ENCODE measurements around the gene ZFYVE27. TPM values are rescaled to one million over a fixed set of nuclear protein-coding genes. Genes with fewer than 3 reads are reported as not detected.
A peak's percentile ranks its signal among the peaks of the same experiment; 100 is the strongest.

The ZFYVE27 gene
- 13.7 and 28.6 TPM in 2 replicates for total RNA-seq (ENCODE audit: low replicate concordance)

GRCh38 chr10:97736902-97737769 is at the start of gene ZFYVE27:
Gene ZFYVE27 (plus strand): TSS chr10:97737128. CDS start chr10:97738478, 1,350 bp downstream.
- H3K9me3 ChIP-seq (ENCODE audit: low read depth), result no peaks in the 10 kb centered on the region
- Mint-ChIP-seq H3K4me3 (peak within 1 kb of the TSS; percentile 95), H3K27me3 (ENCODE audit: insufficient read depth, low read depth) (peaks cover 8% of the 10 kb centered on the region), H3K4me1 (peaks cover 38% of the 10 kb centered on the region), H3K9me3 (peaks cover 2% of the 10 kb centered on the region), H3K27ac (peak within 1 kb of the TSS; percentile 72), H3K36me3 (peaks cover 3% of the 10 kb centered on the region)
- H3K36me3 ChIP-seq, result no peaks in the 10 kb centered on the region
- no peak within 1 kb of the TSS for H3K27ac ChIP-seq
- TF ChIP-seq EZH2phosphoT487 (IDR thresholded peaks at IDR 0.05) (peak; percentile 29), EZH2 (IDR thresholded peaks at IDR 0.05) (no peak)
- peaks cover 28% of the 10 kb centered on the region for H3K79me2 ChIP-seq (ENCODE audit: low read depth)
- peaks cover 3% of the 10 kb centered on the region for H3K4me1 ChIP-seq
- peak; percentile 96 for DNase-seq (ENCODE audit: low spot score)
- H3F3A ChIP-seq (ENCODE audit: low read depth), result no peaks in the 10 kb centered on the region
- peak within 1 kb of the TSS; percentile 96 for H3K4me2 ChIP-seq
- peak within 1 kb of the TSS; percentile 88 for H3K4me3 ChIP-seq
- peak within 1 kb of the TSS; percentile 71 for H3K9ac ChIP-seq
- peaks cover 27% of the 10 kb centered on the region for H4K20me1 ChIP-seq (ENCODE audit: low read depth)
- peak within 1 kb of the TSS; percentile 89 for H2AFZ ChIP-seq (replicated peaks)
- peaks cover 33% of the 10 kb centered on the region for H3K27me3 ChIP-seq

GRCh38 chr10:97687785-97688781 is 48.8 kb upstream of the ZFYVE27 start:
- Mint-ChIP-seq H3K27ac (peak overlapping the region; percentile 43), H3K27me3 (ENCODE audit: insufficient read depth, low read depth) (peaks cover 9% of the 10 kb centered on the region), H3K4me1 (peaks cover 11% of the 10 kb centered on the region), H3K4me3 (peak overlapping the region; percentile 76), H3K36me3 (no peaks in the 10 kb centered on the region), H3K9me3 (peaks cover 2% of the 10 kb centered on the region)
- no peak overlapping the region for H3K27ac ChIP-seq
- H3K79me2 ChIP-seq (ENCODE audit: low read depth), result no peaks in the 10 kb centered on the region
- no peaks in the 10 kb centered on the region for H3K9me3 ChIP-seq (ENCODE audit: low read depth)
- H3K4me1 ChIP-seq, result peaks cover 11% of the 10 kb centered on the region
- H3K4me3 ChIP-seq, result peak overlapping the region; percentile 18
- TF ChIP-seq CTCF (IDR thresholded peaks at IDR 0.05), result no peak
- no peak for TF ChIP-seq EZH2phosphoT487 (IDR thresholded peaks at IDR 0.05)
- no peak for TF ChIP-seq EZH2 (IDR thresholded peaks at IDR 0.05)
- no peaks in the 10 kb centered on the region for H4K20me1 ChIP-seq (ENCODE audit: low read depth)
- H3F3A ChIP-seq (ENCODE audit: low read depth), result peaks cover 15% of the 10 kb centered on the region
- peaks cover 10% of the 10 kb centered on the region for H3K27me3 ChIP-seq
- H3K4me2 ChIP-seq, result peak overlapping the region; percentile 68
- DNase-seq (ENCODE audit: low spot score), result no peak
- no peaks in the 10 kb centered on the region for H3K36me3 ChIP-seq
- peak overlapping the region; percentile 59 for H2AFZ ChIP-seq (replicated peaks)
- no peak overlapping the region for H3K9ac ChIP-seq

GRCh38 chr10:97689559-97690020 is 47.3 kb upstream of the ZFYVE27 start:
- DNase-seq (ENCODE audit: low spot score), result no peak
- Mint-ChIP-seq H3K9me3 (peaks cover 2% of the 10 kb centered on the region), H3K4me3 (no peak overlapping the region), H3K36me3 (no peaks in the 10 kb centered on the region), H3K27me3 (ENCODE audit: insufficient read depth, low read depth) (peaks cover 9% of the 10 kb centered on the region), H3K4me1 (peaks cover 11% of the 10 kb centered on the region), H3K27ac (no peak overlapping the region)
- Histone ChIP-seq H3K27me3 (peaks cover 10% of the 10 kb centered on the region), H4K20me1 (ENCODE audit: low read depth) (no peaks in the 10 kb centered on the region), H3F3A (ENCODE audit: low read depth) (peaks cover 15% of the 10 kb centered on the region), H3K4me2 (no peak overlapping the region), H3K9ac (no peak overlapping the region), H3K4me1 (peaks cover 11% of the 10 kb centered on the region), H2AFZ (replicated peaks) (no peak overlapping the region), H3K9me3 (ENCODE audit: low read depth) (no peaks in the 10 kb centered on the region), H3K79me2 (ENCODE audit: low read depth) (no peaks in the 10 kb centered on the region), H3K36me3 (no peaks in the 10 kb centered on the region), H3K27ac (no peak overlapping the region), H3K4me3 (no peak overlapping the region)
- TF ChIP-seq EZH2 (IDR thresholded peaks at IDR 0.05) (no peak), CTCF (IDR thresholded peaks at IDR 0.05) (no peak), EZH2phosphoT487 (IDR thresholded peaks at IDR 0.05) (no peak)

Data from neural progenitor cell (in vitro differentiated cells).